ENCODE measurements around the gene MUC21.

- no peak for TF ChIP-seq TCF7L2 (IDR thresholded peaks at IDR 0.05; ENCODE audit: low read depth, low read length)
- TF ChIP-seq CTCF (IDR thresholded peaks at IDR 0.05): no peak
Observed at GRCh38 chr6:30972816-30973215, 10.7 kb upstream of the MUC21 start.

Data from Panc1 (cell line).